ENCODE measurements around the gene SLC12A2. TPM values are rescaled to one million over a fixed set of nuclear protein-coding genes. Genes with fewer than 3 reads are reported as not detected.

Gene SLC12A2
- polyA plus RNA-seq, 1 of the 3 experiments (the other 2 are of a cell fraction) = 5.6 TPM

DNA sequence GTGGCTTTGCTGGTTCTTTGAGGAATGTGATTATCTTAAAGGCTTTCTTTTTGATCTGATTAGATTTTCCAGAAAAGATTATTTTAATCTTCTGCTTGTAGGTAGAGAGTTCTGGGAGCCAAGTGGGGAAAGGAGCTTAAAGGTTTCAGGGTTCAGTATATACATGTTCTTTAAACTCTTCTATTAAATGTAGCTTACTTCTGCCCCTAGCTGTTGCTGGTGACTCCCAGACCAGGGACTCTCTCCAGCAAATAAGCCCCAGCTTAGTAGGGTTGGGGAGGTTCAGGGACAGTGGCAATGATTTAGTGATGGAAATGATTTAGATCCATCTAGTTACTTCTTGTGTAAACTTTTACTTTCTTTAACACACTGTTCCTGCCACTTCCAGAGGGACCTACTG lies 72.2 kb downstream of the SLC12A2 start:
- Histone ChIP-seq H3K9me2 (no peaks in the 10 kb centered on the region), H2AFZ (ENCODE audit: low read depth) (no peak overlapping the region), H3K4me2 (no peak overlapping the region), H3K9me3 (no peaks in the 10 kb centered on the region), H3K9ac (no peak overlapping the region), H4K20me1 (ENCODE audit: insufficient read depth) (no peaks in the 10 kb centered on the region), H3K79me2 (ENCODE audit: insufficient read depth) (no peaks in the 10 kb centered on the region), H3F3A (replicated peaks; ENCODE audit: insufficient read depth) (no peaks in the 10 kb centered on the region), H3K27ac (ENCODE audit: low read depth in 2 of 2, low read length in 1 of 2) (no peak overlapping the region), H3K4me3 (ENCODE audit: low read depth in 2 of 2, low read length in 1 of 2) (no peak overlapping the region), H3K4me1 (ENCODE audit: control insufficient read depth in 1 of 2, insufficient read depth in 2 of 2, low read depth in 1 of 2, low read length in 1 of 2) (peaks cover 0 to 8% of the 10 kb centered on the region in 2 experiments; a peak in 2 of 4 replicates), H3K36me3 (replicated peaks in 1 of 2; ENCODE audit: control insufficient read depth in 1 of 2, insufficient read depth in 2 of 2, low read length in 1 of 2) (peaks cover 17 to 29% of the 10 kb centered on the region in 2 experiments), H3K27me3 (ENCODE audit: insufficient read depth) (no peaks in the 10 kb centered on the region)
- DNase-seq = no peak
- TF ChIP-seq, protein P1, sequence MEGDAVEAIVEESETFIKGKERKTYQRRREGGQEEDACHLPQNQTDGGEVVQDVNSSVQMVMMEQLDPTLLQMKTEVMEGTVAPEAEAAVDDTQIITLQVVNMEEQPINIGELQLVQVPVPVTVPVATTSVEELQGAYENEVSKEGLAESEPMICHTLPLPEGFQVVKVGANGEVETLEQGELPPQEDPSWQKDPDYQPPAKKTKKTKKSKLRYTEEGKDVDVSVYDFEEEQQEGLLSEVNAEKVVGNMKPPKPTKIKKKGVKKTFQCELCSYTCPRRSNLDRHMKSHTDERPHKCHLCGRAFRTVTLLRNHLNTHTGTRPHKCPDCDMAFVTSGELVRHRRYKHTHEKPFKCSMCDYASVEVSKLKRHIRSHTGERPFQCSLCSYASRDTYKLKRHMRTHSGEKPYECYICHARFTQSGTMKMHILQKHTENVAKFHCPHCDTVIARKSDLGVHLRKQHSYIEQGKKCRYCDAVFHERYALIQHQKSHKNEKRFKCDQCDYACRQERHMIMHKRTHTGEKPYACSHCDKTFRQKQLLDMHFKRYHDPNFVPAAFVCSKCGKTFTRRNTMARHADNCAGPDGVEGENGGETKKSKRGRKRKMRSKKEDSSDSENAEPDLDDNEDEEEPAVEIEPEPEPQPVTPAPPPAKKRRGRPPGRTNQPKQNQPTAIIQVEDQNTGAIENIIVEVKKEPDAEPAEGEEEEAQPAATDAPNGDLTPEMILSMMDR (IDR thresholded peaks at IDR 0.05) = no peak
- TF ChIP-seq FOXJ3 (CRISPR knock-in tag; IDR thresholded peaks at IDR 0.05) (no peak), MXI1 (IDR thresholded peaks at IDR 0.05; ENCODE audit: low read depth, low read length) (no peak), RXRA (IDR thresholded peaks at IDR 0.05; ENCODE audit: borderline replicate concordance, low read depth) (no peak), MEF2A (IDR thresholded peaks at IDR 0.05; ENCODE audit: borderline replicate concordance, low read depth) (no peak), RAD21 (IDR thresholded peaks at IDR 0.05; ENCODE audit: low read length) (no peak), CHD2 (IDR thresholded peaks at IDR 0.05; ENCODE audit: low read length, partially characterized antibody) (no peak), FOSL2 (IDR thresholded peaks at IDR 0.05; ENCODE audit: borderline replicate concordance, low read depth) (no peak)
- TF ChIP-seq, protein P2, sequence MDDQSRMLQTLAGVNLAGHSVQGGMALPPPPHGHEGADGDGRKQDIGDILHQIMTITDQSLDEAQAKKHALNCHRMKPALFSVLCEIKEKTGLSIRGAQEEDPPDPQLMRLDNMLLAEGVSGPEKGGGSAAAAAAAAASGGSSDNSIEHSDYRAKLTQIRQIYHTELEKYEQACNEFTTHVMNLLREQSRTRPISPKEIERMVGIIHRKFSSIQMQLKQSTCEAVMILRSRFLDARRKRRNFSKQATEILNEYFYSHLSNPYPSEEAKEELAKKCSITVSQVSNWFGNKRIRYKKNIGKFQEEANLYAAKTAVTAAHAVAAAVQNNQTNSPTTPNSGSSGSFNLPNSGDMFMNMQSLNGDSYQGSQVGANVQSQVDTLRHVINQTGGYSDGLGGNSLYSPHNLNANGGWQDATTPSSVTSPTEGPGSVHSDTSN (IDR thresholded peaks at IDR 0.05) = no peak
- ChIA-PET CTCF (interaction anchor here (0.9 to 1.3 kb wide), 3 partner anchors 14 to 280 kb away, joined by 3 to 5 read pairs (median 3); no protein-coding TSS in a partner anchor), POLR2A (no interaction called here)

DNA sequence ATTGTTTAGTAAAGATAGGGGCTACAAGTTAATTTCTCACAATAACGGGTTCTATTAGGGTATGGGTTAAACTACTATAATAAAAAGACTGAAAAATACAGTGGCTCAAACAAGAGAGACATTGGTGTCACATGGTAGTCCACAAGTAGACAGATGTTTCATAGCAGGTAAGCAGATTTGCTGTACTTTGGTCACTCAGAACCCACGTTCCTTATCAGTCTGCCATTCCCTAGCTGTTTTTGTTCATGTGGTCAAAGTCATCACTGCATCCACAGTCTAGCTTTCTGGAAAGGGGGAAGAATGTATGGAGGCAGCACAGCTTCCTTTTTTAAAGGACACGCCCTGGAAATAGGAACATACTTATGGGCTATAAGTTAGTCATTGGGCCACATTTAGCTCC lies 73.0 kb downstream of the SLC12A2 start:
- no peak overlapping the region for H3K9ac ChIP-seq
- no peak overlapping the region for H3K4me3 ChIP-seq (ENCODE audit: low read depth in 2 of 2, low read length in 1 of 2)
- H3K9me3 ChIP-seq = no peaks in the 10 kb centered on the region
- H3K36me3 ChIP-seq (replicated peaks in 1 of 2; ENCODE audit: control insufficient read depth in 1 of 2, insufficient read depth in 2 of 2, low read length in 1 of 2) = peaks cover 13 to 29% of the 10 kb centered on the region in 2 experiments
- no peak for DNase-seq
- H3K27ac ChIP-seq (ENCODE audit: low read depth in 2 of 2, low read length in 1 of 2) = no peak overlapping the region
- 87% methylated on average over 3 of the region's 3 CpGs for WGBS (ENCODE audit: low lambda C conversion rate)
- no peaks in the 10 kb centered on the region for H4K20me1 ChIP-seq (ENCODE audit: insufficient read depth)
- peaks cover 0 to 8% of the 10 kb centered on the region in 2 experiments; a peak in 2 of 4 replicates for H3K4me1 ChIP-seq (ENCODE audit: control insufficient read depth in 1 of 2, insufficient read depth in 2 of 2, low read depth in 1 of 2, low read length in 1 of 2)
- TF ChIP-seq, protein P1 (IDR thresholded peaks at IDR 0.05) = no peak
- no peak for TF ChIP-seq RCOR1 (IDR thresholded peaks at IDR 0.05; ENCODE audit: low read length)
- TF ChIP-seq ELF1 (IDR thresholded peaks at IDR 0.05) = no peak
- TF ChIP-seq FOXJ3 (CRISPR knock-in tag; IDR thresholded peaks at IDR 0.05) = no peak
- TF ChIP-seq, protein P3, sequence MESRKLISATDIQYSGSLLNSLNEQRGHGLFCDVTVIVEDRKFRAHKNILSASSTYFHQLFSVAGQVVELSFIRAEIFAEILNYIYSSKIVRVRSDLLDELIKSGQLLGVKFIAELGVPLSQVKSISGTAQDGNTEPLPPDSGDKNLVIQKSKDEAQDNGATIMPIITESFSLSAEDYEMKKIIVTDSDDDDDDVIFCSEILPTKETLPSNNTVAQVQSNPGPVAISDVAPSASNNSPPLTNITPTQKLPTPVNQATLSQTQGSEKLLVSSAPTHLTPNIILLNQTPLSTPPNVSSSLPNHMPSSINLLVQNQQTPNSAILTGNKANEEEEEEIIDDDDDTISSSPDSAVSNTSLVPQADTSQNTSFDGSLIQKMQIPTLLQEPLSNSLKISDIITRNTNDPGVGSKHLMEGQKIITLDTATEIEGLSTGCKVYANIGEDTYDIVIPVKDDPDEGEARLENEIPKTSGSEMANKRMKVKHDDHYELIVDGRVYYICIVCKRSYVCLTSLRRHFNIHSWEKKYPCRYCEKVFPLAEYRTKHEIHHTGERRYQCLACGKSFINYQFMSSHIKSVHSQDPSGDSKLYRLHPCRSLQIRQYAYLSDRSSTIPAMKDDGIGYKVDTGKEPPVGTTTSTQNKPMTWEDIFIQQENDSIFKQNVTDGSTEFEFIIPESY (IDR thresholded peaks at IDR 0.05; ENCODE audit: borderline replicate concordance, low read depth) = no peak
- no peak for TF ChIP-seq SMC3 (IDR thresholded peaks at IDR 0.05; ENCODE audit: low read depth, low read length)
- TF ChIP-seq NRF1 (IDR thresholded peaks at IDR 0.05; ENCODE audit: low read depth, low read length) = no peak
- TF ChIP-seq JUND (IDR thresholded peaks at IDR 0.05) = no peak
- TF ChIP-seq FOXM1 (IDR thresholded peaks at IDR 0.05; ENCODE audit: low read depth) = no peak
- no peak for TF ChIP-seq TCF12 (IDR thresholded peaks at IDR 0.05)
- TF ChIP-seq POLR2AphosphoS5 (IDR thresholded peaks at IDR 0.05; ENCODE audit: low read depth, low read length) = no peak
- no peak for TF ChIP-seq MEF2A (IDR thresholded peaks at IDR 0.05; ENCODE audit: borderline replicate concordance, low read depth)
- TF ChIP-seq, protein P4, sequence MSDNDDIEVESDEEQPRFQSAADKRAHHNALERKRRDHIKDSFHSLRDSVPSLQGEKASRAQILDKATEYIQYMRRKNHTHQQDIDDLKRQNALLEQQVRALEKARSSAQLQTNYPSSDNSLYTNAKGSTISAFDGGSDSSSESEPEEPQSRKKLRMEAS (IDR thresholded peaks at IDR 0.05; ENCODE audit: low read depth) = no peak
- TF ChIP-seq, protein P2 (IDR thresholded peaks at IDR 0.05) = no peak
- TF ChIP-seq CHD2 (IDR thresholded peaks at IDR 0.05; ENCODE audit: low read length, partially characterized antibody) = no peak
- H2AFZ ChIP-seq (ENCODE audit: low read depth) = no peak overlapping the region
- no peaks in the 10 kb centered on the region for H3K27me3 ChIP-seq (ENCODE audit: insufficient read depth)
- no peaks in the 10 kb centered on the region for H3K9me2 ChIP-seq
- H3F3A ChIP-seq (replicated peaks; ENCODE audit: insufficient read depth) = no peaks in the 10 kb centered on the region
- CTCF ChIA-PET = interaction anchor here (0.8 to 1.4 kb wide), 5 partner anchors 10 to 281 kb away, joined by 3 to 4 read pairs (median 3); no protein-coding TSS in a partner anchor
- no peaks in the 10 kb centered on the region for H3K79me2 ChIP-seq (ENCODE audit: insufficient read depth)
- POLR2A ChIA-PET = no interaction called here
- no peak overlapping the region for H3K4me2 ChIP-seq
